ENCODE data around the gene CNDP2. TPM values are rescaled to one million over a fixed set of nuclear protein-coding genes. Genes with fewer than 3 reads are reported as not detected.

Gene CNDP2
- total RNA-seq, 1 donor from 2014 or later = 52.5 TPM

GRCh38 chr18:74551936-74552555 lies 55.9 kb downstream of the CNDP2 start:
- Histone ChIP-seq H3K4me1 (no peaks in the 10 kb centered on the region), H3K4me3 (no peak overlapping the region), H3K27me3 (no peaks in the 10 kb centered on the region), H3K36me3 (no peaks in the 10 kb centered on the region), H3K9me3 (peaks cover 6% of the 10 kb centered on the region), H3K27ac (no peak overlapping the region)
- DNase-seq (ENCODE audit: extremely low spot score in 2 of 2) = no peak
- intact Hi-C loops (cut with DNase I) = loop anchor here (10.0 kb wide), 1 partner anchor 357 kb away; no protein-coding TSS in a partner anchor
- TF ChIP-seq CTCF (IDR thresholded peaks at IDR 0.05) (peak; percentile 66 to 73 (median 67)), POLR2A (IDR thresholded peaks at IDR 0.05) (no peak), POLR2AphosphoS5 (IDR thresholded peaks at IDR 0.05; ENCODE audit: insufficient read depth in 1 of 2, low read depth in 1 of 2) (no peak)

- no peak for TF ChIP-seq POLR2AphosphoS5 (IDR thresholded peaks at IDR 0.05; ENCODE audit: insufficient read depth in 1 of 2, low read depth in 1 of 2)
- TF ChIP-seq POLR2A (IDR thresholded peaks at IDR 0.05) = no peak
- TF ChIP-seq CTCF (IDR thresholded peaks at IDR 0.05) = no peak
- DNase-seq (ENCODE audit: extremely low spot score in 2 of 2) = no peak
- Histone ChIP-seq H3K4me1 (no peaks in the 10 kb centered on the region), H3K27ac (no peak overlapping the region), H3K27me3 (no peaks in the 10 kb centered on the region), H3K9me3 (no peaks in the 10 kb centered on the region), H3K36me3 (no peaks in the 10 kb centered on the region), H3K4me3 (no peak overlapping the region)
- intact Hi-C loops (cut with DNase I) = loop anchor here (10.0 kb wide), 1 partner anchor 361 kb away; no protein-coding TSS in a partner anchor
Measured at GRCh38 chr18:74556126-74556525, 60.0 kb downstream of the CNDP2 start.

GRCh38 chr18:74558096-74558495 lies 61.9 kb downstream of the CNDP2 start:
- H3K36me3 ChIP-seq = no peaks in the 10 kb centered on the region
- intact Hi-C loops (cut with DNase I) = loop anchor here (10.0 kb wide), 1 partner anchor 363 kb away; no protein-coding TSS in a partner anchor
- no peak for DNase-seq (ENCODE audit: extremely low spot score in 2 of 2)

GRCh38 chr18:74562131-74562730 lies 66.1 kb downstream of the CNDP2 start:
- DNase-seq (ENCODE audit: extremely low spot score in 2 of 2) = no peak
- H3K36me3 ChIP-seq = no peaks in the 10 kb centered on the region

More at GRCh38 chr18:74558096-74558495, 61.9 kb downstream of the CNDP2 start:
- H3K9me3 ChIP-seq = no peaks in the 10 kb centered on the region
- H3K27me3 ChIP-seq = no peaks in the 10 kb centered on the region
- no peaks in the 10 kb centered on the region for H3K4me1 ChIP-seq
- H3K4me3 ChIP-seq = no peak overlapping the region
- H3K27ac ChIP-seq = no peak overlapping the region
- TF ChIP-seq CTCF (IDR thresholded peaks at IDR 0.05) (no peak), POLR2A (IDR thresholded peaks at IDR 0.05) (no peak), POLR2AphosphoS5 (IDR thresholded peaks at IDR 0.05; ENCODE audit: insufficient read depth in 1 of 2, low read depth in 1 of 2) (no peak)

More at GRCh38 chr18:74562131-74562730, 66.1 kb downstream of the CNDP2 start:
- Histone ChIP-seq H3K27me3 (no peaks in the 10 kb centered on the region), H3K9me3 (no peaks in the 10 kb centered on the region), H3K27ac (no peak overlapping the region), H3K4me3 (no peak overlapping the region), H3K4me1 (no peaks in the 10 kb centered on the region)
- intact Hi-C loops (cut with DNase I) = no loop called here
- TF ChIP-seq POLR2A (IDR thresholded peaks at IDR 0.05) (no peak), POLR2AphosphoS5 (IDR thresholded peaks at IDR 0.05; ENCODE audit: insufficient read depth in 1 of 2, low read depth in 1 of 2) (no peak), CTCF (IDR thresholded peaks at IDR 0.05) (no peak)

All from vagina (tissue), 2 donors.